A549 (cell line): Measurements from ENCODE around the gene PRDM15. TPM values are rescaled to one million over a fixed set of nuclear protein-coding genes. Genes with fewer than 3 reads are reported as not detected.
A peak's percentile ranks its signal among the peaks of the same experiment; 100 is the strongest.

ENCODE experiments used
- ATAC-seq, 2 experiments: fragments of 200-7000 bp in 1 of 2; fragments of >200 bp in 1 of 2; cut with Nextera tagmentation in 1 of 2; cut with Tn5 transposase in 1 of 2; 3 replicates each; pipeline versions ENCODE4 v1.8.0 to v1.9.1; 2018 to 2020; ENCODE audit warnings: mild to moderate bottlenecking in 1 of 2, moderate library complexity in 1 of 2
- CTCF ChIA-PET: fragments of 300-600 bp; sonication (Branson Sonifier 250); formaldehyde crosslinking; extraction: SDS; loops from one replicate; lab custom pipeline; 2021; ENCODE audit warnings: antibody characterized with exemption, inconsistent platforms; lab: Yijun Ruan, JAX
- POLR2A ChIA-PET: fragments of 350-600 bp; formaldehyde crosslinking; extraction: SDS; loops from one replicate; lab custom pipeline; 2021; ENCODE audit warnings: antibody characterized with exemption, inconsistent platforms; lab: Yijun Ruan, JAX
- DNase-seq, 2 experiments: peaks; one replicate each; pipeline versions ENCODE4 v3.0.0 to v3.0.0-alpha.2; 2011 to 2016; ENCODE audit warnings: low read depth in 1 of 2, low spot score in 1 of 2
- FAIRE-seq: peaks from 2 replicates; lab custom pipeline; 2011; peaks lifted over from hg19 to GRCh38; lab: Jason Lieb, UNC
- H3K27ac ChIP-seq, 2 experiments: fragments of >200 bp; sonication (Bioruptor Twin); formaldehyde crosslinking; 3 replicates each; pipeline ENCODE4 v1.5.1; 2016 to 2017
- H3K4me1 ChIP-seq: fragments of >200 bp; sonication (Bioruptor Twin); formaldehyde crosslinking; 3 replicates; pipeline ENCODE4 v1.6.1; 2016
- H3K4me2 ChIP-seq: fragments of >200 bp; sonication (Bioruptor Twin); formaldehyde crosslinking; 3 replicates; pipeline ENCODE4 v1.6.1; 2016
- H3K4me3 ChIP-seq: fragments of >200 bp; sonication (Bioruptor Twin); formaldehyde crosslinking; 3 replicates; pipeline ENCODE4 v1.5.1; 2016
- H3K9me3 ChIP-seq: fragments of >200 bp; sonication (Bioruptor Twin); formaldehyde crosslinking; 3 replicates; pipeline ENCODE4 v1.6.1; 2016
- CEBPB ChIP-seq, 2 experiments: fragments of >200 bp in 1 of 2; sonication (Bioruptor Twin) in 1 of 2; formaldehyde crosslinking in 1 of 2; IDR thresholded peaks; 2 replicates each; pipeline ENCODE4 v1.6.1; 2012 to 2016
- CHD4 ChIP-seq: fragments of 200-600 bp; sonication (generic); IDR thresholded peaks from 2 replicates; pipeline ENCODE4 v1.6.1; 2016; ENCODE audit warnings: antibody characterized with exemption, mild to moderate bottlenecking, borderline replicate concordance
- E2F6 ChIP-seq: IDR thresholded peaks from 2 replicates; pipeline ENCODE4 v1.6.1; 2012; ENCODE audit warnings: low read depth, borderline replicate concordance
- EHF ChIP-seq: fragments of 250-450 bp; sonication (Bioruptor Pico); IDR thresholded peaks from 2 replicates; pipeline ENCODE4 v1.5.0; 2020; ENCODE audit warnings: mild to moderate bottlenecking
- EHMT2 ChIP-seq: fragments of 200-600 bp; sonication (generic); IDR thresholded peaks from 2 replicates; pipeline ENCODE4 v1.6.1; 2016; ENCODE audit warnings: antibody characterized with exemption, low read depth, mild to moderate bottlenecking, moderate library complexity
- ELK1 ChIP-seq: fragments of 150-350 bp; IDR thresholded peaks from 2 replicates; pipeline ENCODE4 v1.6.1; 2014; ENCODE audit warnings: low read depth, mild to moderate bottlenecking, low read length
- ESRRA ChIP-seq: fragments of 150-350 bp; IDR thresholded peaks from 2 replicates; pipeline ENCODE4 v1.6.1; 2014; ENCODE audit warnings: mild to moderate bottlenecking, low read length, borderline replicate concordance
- FOXS1 ChIP-seq: fragments of 250-450 bp; sonication (Bioruptor Pico); IDR thresholded peaks from 2 replicates; pipeline ENCODE4 v1.5.0; 2020; ENCODE audit warnings: mild to moderate bottlenecking, moderate library complexity
- GATA3 ChIP-seq: IDR thresholded peaks from 2 replicates; pipeline ENCODE4 v1.6.1; 2012; ENCODE audit warnings: borderline replicate concordance
- HDAC2 ChIP-seq: fragments of 200-600 bp; sonication (generic); IDR thresholded peaks from 2 replicates; pipeline ENCODE4 v1.6.1; 2016
- HEYL ChIP-seq: fragments of 250-450 bp; sonication (Bioruptor Pico); IDR thresholded peaks from 2 replicates; pipeline ENCODE4 v1.8.0; 2021; ENCODE audit warnings: mild to moderate bottlenecking, moderate library complexity
- HMGXB4 ChIP-seq: fragments of 250-450 bp; sonication (Bioruptor Pico); IDR thresholded peaks from 2 replicates; pipeline ENCODE4 v1.5.0; 2021; ENCODE audit warnings: mild to moderate bottlenecking, moderate library complexity, borderline replicate concordance
- HOXB13 ChIP-seq: fragments of 250-450 bp; sonication (Bioruptor Pico); IDR thresholded peaks from 2 replicates; pipeline ENCODE4 v1.5.0; 2020; ENCODE audit warnings: low read depth, mild to moderate bottlenecking, moderate library complexity
- HOXB5 ChIP-seq: fragments of 250-450 bp; sonication (Bioruptor Pico); IDR thresholded peaks from 2 replicates; pipeline ENCODE4 v1.5.0; 2020; ENCODE audit warnings: mild to moderate bottlenecking, moderate library complexity
- JUN ChIP-seq, 2 experiments: fragments of >200 bp; sonication (Bioruptor Twin); formaldehyde crosslinking; IDR thresholded peaks; 2 replicates in 1 of 2; 3 replicates in 1 of 2; pipeline ENCODE4 v1.6.1; 2016 to 2017
- MAFK ChIP-seq: fragments of 450-650 bp; IDR thresholded peaks from 2 replicates; pipeline ENCODE4 v1.6.1; 2014; ENCODE audit not compliant: partially characterized antibody
- MAX ChIP-seq: IDR thresholded peaks from 2 replicates; pipeline ENCODE4 v1.6.1; 2012
- MAZ ChIP-seq: fragments of 150-350 bp; IDR thresholded peaks from 2 replicates; pipeline ENCODE4 v1.6.1; 2014; ENCODE audit warnings: antibody characterized with exemption, low read depth, low read length, borderline replicate concordance
- MYC ChIP-seq: IDR thresholded peaks from 2 replicates; pipeline ENCODE4 v1.6.1; 2012; ENCODE audit warnings: mild to moderate bottlenecking, inconsistent platforms, low read length, improper control_type of control experiment, borderline replicate concordance
- NFE2L2 ChIP-seq: fragments of 150-350 bp; conservative IDR thresholded peaks from 2 replicates; pipeline ENCODE4 v1.6.1; 2014; ENCODE audit warnings: low read length
- NPAS2 ChIP-seq: fragments of 250-450 bp; sonication (Bioruptor Pico); IDR thresholded peaks from 2 replicates; pipeline ENCODE4 v1.8.0; 2022; ENCODE audit warnings: mild to moderate bottlenecking, moderate library complexity, borderline replicate concordance
- NR3C1 ChIP-seq: fragments of >200 bp; sonication (Bioruptor Twin); formaldehyde crosslinking; IDR thresholded peaks from 3 replicates; pipeline ENCODE4 v1.6.1; 2017
- PBX3 ChIP-seq: IDR thresholded peaks from 2 replicates; pipeline ENCODE4 v1.6.1; 2012
- PHF8 ChIP-seq: fragments of 200-600 bp; sonication (generic); IDR thresholded peaks from 2 replicates; pipeline ENCODE4 v1.6.1; 2016; ENCODE audit warnings: low read depth, mild to moderate bottlenecking, antibody characterized with exemption, moderate library complexity, borderline replicate concordance
- POLR2A ChIP-seq: IDR thresholded peaks from 2 replicates; pipeline ENCODE4 v1.6.1; 2012; ENCODE audit warnings: mild to moderate bottlenecking, low read length
- RARB ChIP-seq: fragments of 250-450 bp; sonication (Bioruptor Pico); IDR thresholded peaks from 2 replicates; pipeline ENCODE4 v1.8.0; 2021; ENCODE audit warnings: mild to moderate bottlenecking, moderate library complexity
- RCOR1 ChIP-seq: fragments of 150-350 bp; IDR thresholded peaks from 2 replicates; pipeline ENCODE4 v1.6.1; 2014; ENCODE audit warnings: antibody characterized with exemption, low read length, low read depth
- RFX5 ChIP-seq: fragments of 450-650 bp; IDR thresholded peaks from 2 replicates; pipeline ENCODE4 v1.7.1; 2014; ENCODE audit warnings: antibody characterized with exemption, mild to moderate bottlenecking, moderate library complexity
- RNF2 ChIP-seq: fragments of 200-600 bp; sonication (generic); IDR thresholded peaks from 2 replicates; pipeline ENCODE4 v1.6.1; 2016; ENCODE audit warnings: low read depth, mild to moderate bottlenecking, antibody characterized with exemption, moderate library complexity, borderline replicate concordance
- SMC3 ChIP-seq: fragments of >200 bp; sonication (Bioruptor Twin); formaldehyde crosslinking; IDR thresholded peaks from 3 replicates; pipeline ENCODE4 v1.6.1; 2018; ENCODE audit warnings: inconsistent platforms
- TFCP2L1 ChIP-seq: fragments of 250-450 bp; sonication (Bioruptor Pico); IDR thresholded peaks from 2 replicates; pipeline ENCODE4 v1.5.0; 2021; ENCODE audit warnings: mild to moderate bottlenecking
- TP53 ChIP-seq: fragments of 250-450 bp; sonication (Bioruptor Pico); IDR thresholded peaks from 2 replicates; pipeline ENCODE4 v1.5.0; 2021; ENCODE audit warnings: mild to moderate bottlenecking, moderate library complexity
- ZC3H11A ChIP-seq: fragments of 450-650 bp; IDR thresholded peaks from 2 replicates; pipeline ENCODE4 v1.6.1; 2014; ENCODE audit warnings: antibody characterized with exemption, mild to moderate bottlenecking
- ZNF302 ChIP-seq: fragments of 250-450 bp; sonication (Bioruptor Pico); IDR thresholded peaks from 2 replicates; pipeline ENCODE4 v1.9.0; 2021; ENCODE audit warnings: inconsistent platforms, mild to moderate bottlenecking, moderate library complexity
- ZSCAN20 ChIP-seq: fragments of 250-450 bp; sonication (Bioruptor Pico); IDR thresholded peaks from 2 replicates; pipeline ENCODE4 v1.8.0; 2022; ENCODE audit warnings: mild to moderate bottlenecking, moderate library complexity
- WGBS: methylation state at CpG from one replicate; pipeline ENCODE4 v1.1.6; 2017; ENCODE audit errors: missing lambda C conversion rate; 5-methylcytosine and 5-hydroxymethylcytosine counted together
- polyA minus RNA-seq: library from RNA; depleted of rRNA, polyadenylated mRNA; stranded (reverse); fragments of >200 nt; gene quantifications from 2 replicates; pipeline ENCODE4 v1.2.3, GENCODE V29; 2011; rRNA and poly(A)+ RNA removed
- polyA plus RNA-seq, 4 experiments: library from polyadenylated mRNA; depleted of rRNA in 3 of 4; stranded (reverse); fragments of >200 nt; fragmentation: RNase III in 1 of 4; extraction: RNeasy Plus Mini Kit Qiagen cat#74134 plus additional on column Dnase treatment in 1 of 4; gene quantifications; 2 replicates in 3 of 4; 3 replicates in 1 of 4; pipeline ENCODE4 v1.2.3, GENCODE V29; 2011 to 2017

The PRDM15 gene
- polyA plus RNA-seq (2011; rRNA removed) = 6.1 and 7.6 TPM in 2 replicates
- polyA plus RNA-seq (2012; cell fraction: cytosol; rRNA removed) = 6.1 and 6.7 TPM in 2 replicates
- polyA plus RNA-seq (2012; cell fraction: nucleus; rRNA removed) = 19.3 and 27.6 TPM in 2 replicates
- polyA plus RNA-seq (2017; fragmentation: RNase III; extraction: RNeasy Plus Mini Kit Qiagen cat#74134 plus additional on column Dnase treatment) = 4.3 to 4.6 TPM (median 4.5 TPM) in 3 replicates
- polyA minus RNA-seq = 14.5 and 15.4 TPM in 2 replicates

GRCh38 chr21:41879190-41879998 is at the start of gene PRDM15:
PRDM15 (minus strand) TSS chr21:41879344; CDS start chr21:41860363, 18,981 bp downstream.
- ATAC-seq (peak; percentile 77 to 89), FAIRE-seq (no peak)
- TF ChIP-seq HOXB13 = no peak
- TF ChIP-seq MAX = peak; percentile 73
- peak; percentile 89 for TF ChIP-seq PHF8
- 0 out of 2 replicates have a peak, but pooled peaks have one; percentile 19 for TF ChIP-seq HMGXB4 (CRISPR knock-in tag)
- TF ChIP-seq JUN (IDR thresholded peaks at IDR 0.05) = peak in 1 of 2 experiments; percentile 44; a peak in 3 of 5 replicates
- no peak for TF ChIP-seq EHMT2
- no peak for TF ChIP-seq SMC3
- TF ChIP-seq RARB = no peak
- TF ChIP-seq MAFK = no peak
- TF ChIP-seq HOXB5 (CRISPR knock-in tag) = no peak
- no peak for TF ChIP-seq HEYL
- TF ChIP-seq RFX5 = no peak
- peak; percentile 7; the same call in 1 of the 2 replicates for TF ChIP-seq POLR2A
- TF ChIP-seq NPAS2 = peak; percentile 10; the same call in 1 of the 2 replicates
- peak; percentile 65; the same call in 1 of the 2 replicates for TF ChIP-seq E2F6
- TF ChIP-seq FOXS1 (CRISPR knock-in tag) = no peak
- TF ChIP-seq ELK1 = no peak
- TF ChIP-seq NR3C1 = no peak
- TF ChIP-seq NFE2L2 = no peak
- no peak for TF ChIP-seq ZSCAN20 (CRISPR knock-in tag)
- TF ChIP-seq EHF (CRISPR knock-in tag) = no peak
- no peak for TF ChIP-seq ZC3H11A
- no peak for TF ChIP-seq HDAC2
- peak; percentile 59; the same call in 1 of the 2 replicates for TF ChIP-seq MYC
- no peak for TF ChIP-seq CHD4
- TF ChIP-seq MAZ = no peak
- TF ChIP-seq ZNF302 (CRISPR knock-in tag) = no peak
- no peak for TF ChIP-seq RCOR1
- TF ChIP-seq GATA3 = no peak
- TF ChIP-seq TP53 = peak; percentile 53; the same call in 1 of the 2 replicates
- no peak for TF ChIP-seq CEBPB (IDR thresholded peaks at IDR 0.05)
- no peak for TF ChIP-seq PBX3
- TF ChIP-seq TFCP2L1 (CRISPR knock-in tag) = no peak
- TF ChIP-seq RNF2 = no peak
- TF ChIP-seq ESRRA = no peak

More at GRCh38 chr21:41879190-41879998, at the start of gene PRDM15:
- CTCF ChIA-PET = interaction anchor here (0.5 to 1.0 kb wide), 3 partner anchors 64 to 1080 kb away, joined by 3 read pairs; no protein-coding TSS in a partner anchor
- peak within 1 kb of the TSS; percentile 99 to 100 for H3K27ac ChIP-seq
- H3K9me3 ChIP-seq = no peaks in the 10 kb centered on the region
- POLR2A ChIA-PET = interaction anchor here (0.7 to 1.3 kb wide), 3 partner anchors 12 to 19 kb away, joined by 3 to 4 read pairs (median 3); no protein-coding TSS in a partner anchor
- peak within 1 kb of the TSS; percentile 57 for H3K4me3 ChIP-seq
- WGBS = 9% methylated on average over 17 of the region's 89 CpGs
- H3K4me2 ChIP-seq = peak within 1 kb of the TSS; percentile 94
- H3K4me1 ChIP-seq = peaks cover 8% of the 10 kb centered on the region; the same call in 2 of the 3 replicates
- DNase-seq = peak; percentile 53 to 81
